Inflammatory macrophage (primary cell): Measurements from ENCODE around the gene DEFB114.

ENCODE experiments used
- DNase-seq, 2 donors: peaks; one replicate each; pipeline ENCODE4 v3.0.0-alpha.2; 2020 to 2022

DEFB114 gene

DNA sequence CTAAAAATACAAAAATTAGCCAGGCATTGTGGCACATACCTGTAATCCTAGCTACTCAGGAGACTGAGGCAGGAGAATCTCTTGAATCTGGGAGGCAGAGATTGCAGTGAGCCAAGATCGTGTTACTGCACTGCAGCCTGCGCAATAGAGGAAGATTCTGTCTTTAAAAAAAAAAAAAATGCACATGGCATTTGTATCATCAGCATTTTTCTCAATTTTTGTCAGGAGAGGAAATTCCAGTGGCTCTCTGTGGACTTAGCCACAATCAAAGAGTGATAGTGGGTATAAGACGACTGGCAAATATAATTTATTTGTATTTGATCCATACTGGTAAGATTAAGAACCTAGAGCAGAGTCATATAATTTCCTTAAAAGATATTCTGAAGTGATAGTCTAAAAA, 28.6 kb downstream of the DEFB114 start:
- DNase-seq = no peak

DNA sequence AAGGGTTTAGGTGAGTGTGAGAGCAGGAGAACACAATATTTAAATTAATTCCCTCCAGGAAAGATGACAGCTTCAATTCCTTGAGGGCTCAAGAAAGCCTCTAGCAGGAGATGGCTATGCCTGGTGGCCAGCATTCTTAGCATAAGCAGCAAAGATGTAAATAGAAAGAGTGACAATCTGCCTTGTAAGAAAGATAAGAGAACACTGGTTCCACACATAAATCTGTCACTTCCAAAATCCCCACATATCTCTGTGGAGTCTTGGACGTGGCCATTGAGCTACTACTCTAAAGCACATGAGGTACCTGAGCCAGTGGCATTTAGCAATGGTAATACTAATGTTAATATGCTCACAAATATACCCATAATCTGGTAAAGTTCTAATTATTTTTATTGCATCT, 29.2 kb downstream of the DEFB114 start:
- DNase-seq = no peak

DNA sequence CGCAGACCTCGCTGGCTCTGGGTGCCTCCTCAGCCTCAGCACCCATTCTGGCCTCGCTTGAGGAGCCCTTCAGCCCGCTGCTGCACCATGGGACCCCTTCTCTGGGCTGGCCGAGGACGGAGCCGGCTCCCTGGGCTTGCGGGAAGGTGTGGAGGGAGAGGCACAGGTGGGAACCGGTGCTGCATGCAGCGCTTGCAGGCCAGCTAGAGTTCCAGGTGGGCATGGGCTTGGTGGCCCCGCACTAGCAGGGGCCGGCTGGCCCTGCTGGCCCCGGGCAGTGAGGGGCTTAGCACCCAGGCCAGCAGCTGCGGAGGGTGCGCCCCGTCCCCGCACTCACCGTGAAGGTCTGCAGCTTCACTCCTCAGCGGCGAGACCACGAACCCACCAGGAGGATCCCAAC, 30.4 kb downstream of the DEFB114 start:
- no peak for DNase-seq

DNA sequence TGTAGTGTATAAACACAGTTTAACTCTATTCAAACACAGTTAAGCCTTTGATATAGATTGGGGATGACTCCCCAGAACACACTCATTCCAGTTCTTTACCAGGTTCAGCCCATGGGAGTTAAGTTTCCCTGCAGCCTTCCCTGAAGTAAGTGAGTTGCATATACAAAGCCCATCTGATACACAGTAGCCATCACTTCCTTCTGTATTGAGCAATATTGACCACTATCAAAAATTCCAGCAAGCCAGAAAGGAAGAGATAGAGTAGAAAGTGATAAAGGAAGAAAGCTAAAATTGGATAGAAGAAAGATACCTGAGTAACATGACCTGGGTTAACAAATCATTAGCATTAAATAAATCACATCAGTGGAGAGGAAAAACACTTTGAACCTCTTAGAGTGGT, 34.6 kb downstream of the DEFB114 start:
- no peak for DNase-seq

DNA sequence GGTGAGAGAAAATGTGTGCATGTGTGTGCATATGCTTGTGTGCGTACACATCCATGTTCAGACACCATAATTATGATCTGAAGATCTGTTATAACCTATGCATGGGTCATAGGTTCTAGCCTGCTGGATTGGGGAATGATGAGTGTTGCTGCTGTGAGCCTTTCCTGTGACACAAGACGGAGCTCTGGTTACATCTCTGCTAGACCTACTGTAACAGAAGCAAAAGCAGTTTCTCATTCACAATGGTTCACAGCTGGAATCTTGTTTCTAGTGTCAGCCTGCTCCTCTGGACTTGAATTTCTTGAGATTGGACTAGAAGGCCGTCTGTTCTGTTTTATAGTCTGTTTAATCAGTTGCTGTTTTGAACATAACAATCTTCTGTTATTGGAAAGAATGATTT, 40.1 kb downstream of the DEFB114 start:
- DNase-seq = no peak

DNA sequence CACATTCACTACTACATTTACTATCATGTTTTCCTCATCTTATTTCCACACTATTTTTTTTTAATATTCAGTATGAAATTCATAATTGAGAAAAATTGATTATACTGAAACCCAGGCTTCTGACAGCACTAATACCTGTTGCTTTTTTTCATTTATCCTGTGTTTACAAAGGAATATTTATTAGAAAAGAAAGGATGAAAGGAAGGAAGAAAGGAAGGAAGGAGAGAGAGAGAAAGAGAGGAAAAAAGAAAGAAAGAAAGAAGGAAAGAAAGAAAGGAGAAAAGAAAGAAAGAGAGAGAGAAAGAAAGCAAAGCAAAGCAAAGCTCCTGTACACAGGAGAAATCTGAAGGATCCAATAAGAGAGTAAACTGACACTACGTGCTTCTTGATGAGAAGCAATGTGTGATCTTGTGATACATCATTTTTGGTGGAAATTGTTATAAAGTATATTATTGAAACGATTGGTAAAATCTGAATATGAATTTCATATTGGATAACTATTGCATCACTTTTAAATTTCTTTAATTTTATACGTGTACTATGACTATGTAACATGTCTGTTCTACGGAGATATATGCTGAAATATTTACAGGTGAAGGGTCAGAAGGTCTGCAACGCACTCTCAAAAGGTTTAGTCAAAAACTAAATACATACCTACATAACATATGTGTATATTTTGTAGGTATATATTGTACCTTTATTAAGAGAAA, 43.9 kb downstream of the DEFB114 start:
- DNase-seq = no peak

DNA sequence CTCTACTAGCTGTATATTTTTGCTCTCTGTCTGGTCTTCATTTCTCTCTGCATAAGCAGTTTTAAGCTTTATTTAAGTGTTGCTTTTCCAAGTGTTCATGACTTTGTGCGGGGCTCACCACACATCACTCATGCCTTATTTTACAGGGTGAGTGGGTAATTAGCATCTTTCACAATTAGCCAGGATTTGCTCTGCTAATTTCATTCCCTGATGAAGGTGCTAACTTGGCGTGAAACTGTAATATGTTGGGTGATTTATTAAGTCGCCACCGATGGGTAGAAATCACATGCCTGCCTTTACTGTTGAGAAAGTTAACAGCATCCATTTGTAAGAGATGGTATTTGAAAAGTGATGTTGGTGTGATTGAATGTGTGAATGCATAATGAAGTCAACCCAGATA, 44.7 kb downstream of the DEFB114 start:
- no peak for DNase-seq

DNA sequence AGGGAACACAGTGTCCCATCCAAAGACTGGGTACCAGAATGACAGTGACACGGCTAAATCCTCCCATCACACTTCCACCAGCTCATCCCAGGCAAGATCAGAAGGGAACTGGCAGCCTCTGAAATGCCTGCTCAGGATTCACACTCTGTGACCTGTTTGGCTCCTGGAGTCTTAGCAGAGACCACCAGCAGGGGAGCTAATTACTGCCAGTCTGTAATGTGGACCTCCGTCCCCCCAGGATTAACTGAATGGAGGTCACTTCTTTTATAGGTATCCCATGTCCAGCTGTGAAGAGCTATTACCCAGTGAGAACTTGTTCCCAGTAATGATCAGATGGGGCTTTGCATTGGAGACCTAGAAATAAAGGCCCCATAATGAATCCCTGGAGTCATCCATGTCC, 45.2 kb downstream of the DEFB114 start:
- DNase-seq = no peak

DNA sequence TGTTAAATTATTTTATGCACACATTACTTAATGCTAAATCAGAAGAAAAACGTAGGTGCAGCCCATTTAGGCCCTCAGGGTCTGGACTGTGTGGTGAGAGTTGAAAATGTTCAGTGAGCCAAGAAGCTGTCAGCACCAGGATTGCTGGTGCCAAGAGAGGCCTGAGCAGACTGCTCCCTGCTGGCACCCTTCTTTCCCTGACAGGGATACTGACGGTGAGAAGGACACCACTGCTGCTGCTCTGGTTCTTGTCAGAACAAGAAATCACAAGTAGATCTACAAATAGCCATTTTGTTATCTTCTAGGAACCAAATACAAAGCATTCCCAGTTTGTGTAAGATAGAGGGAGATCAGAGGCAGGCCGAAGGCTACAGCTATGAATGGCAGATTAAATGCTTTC, 48.9 kb downstream of the DEFB114 start:
- no peak for DNase-seq

DNA sequence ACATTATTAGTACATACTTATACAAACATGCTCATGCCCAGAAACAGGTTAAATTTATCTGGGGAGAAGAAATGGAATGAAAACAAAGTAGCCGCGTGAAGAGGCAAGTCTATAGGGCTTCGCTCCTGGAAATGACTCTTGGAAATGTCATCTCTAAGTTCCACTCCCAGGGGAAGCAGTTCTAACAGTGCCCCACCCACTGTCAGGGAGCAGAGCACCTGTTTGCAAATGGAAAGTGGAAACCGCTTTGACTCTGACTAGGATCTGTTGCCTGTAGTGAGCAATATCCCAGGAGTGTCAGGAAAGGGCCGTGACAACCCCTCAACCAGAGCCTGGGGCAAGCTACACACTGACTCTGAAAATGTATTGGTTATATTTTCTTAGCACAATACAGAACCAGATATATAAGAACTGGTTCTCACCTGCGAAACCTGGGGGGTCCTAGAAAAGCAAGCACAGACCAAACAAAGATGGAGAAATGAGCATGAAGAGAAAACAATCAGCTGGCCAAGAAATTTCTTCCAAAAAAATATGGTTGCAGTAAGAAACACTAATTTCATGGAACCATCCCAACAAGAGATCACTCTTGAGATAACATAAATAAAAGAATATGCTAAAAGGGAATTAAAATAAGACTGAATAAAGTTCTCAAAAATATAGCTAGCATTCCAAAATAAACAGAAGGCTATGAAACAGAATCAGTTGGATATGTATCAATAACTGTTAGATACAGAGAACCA, 50.2 kb downstream of the DEFB114 start:
- no peak for DNase-seq

DNA sequence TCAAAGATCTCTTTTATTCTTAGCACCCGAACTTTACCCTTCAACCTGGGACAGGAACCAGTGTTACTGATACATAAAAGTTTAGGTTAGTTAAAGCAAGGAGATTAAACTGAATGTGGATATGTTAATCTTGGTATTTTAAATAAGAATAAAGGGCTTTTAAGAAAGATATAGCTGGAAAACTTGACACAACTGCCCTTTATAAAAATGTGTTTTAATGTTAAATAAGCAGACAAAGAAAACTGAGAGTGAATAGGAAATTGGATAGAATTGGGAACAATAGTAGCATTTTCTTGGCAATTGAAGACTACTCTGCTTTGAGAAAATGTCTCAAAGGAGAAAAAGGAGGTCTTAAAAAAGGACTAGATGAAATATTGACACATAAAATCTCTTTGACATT, 51.8 kb downstream of the DEFB114 start:
- DNase-seq = no peak

DNA sequence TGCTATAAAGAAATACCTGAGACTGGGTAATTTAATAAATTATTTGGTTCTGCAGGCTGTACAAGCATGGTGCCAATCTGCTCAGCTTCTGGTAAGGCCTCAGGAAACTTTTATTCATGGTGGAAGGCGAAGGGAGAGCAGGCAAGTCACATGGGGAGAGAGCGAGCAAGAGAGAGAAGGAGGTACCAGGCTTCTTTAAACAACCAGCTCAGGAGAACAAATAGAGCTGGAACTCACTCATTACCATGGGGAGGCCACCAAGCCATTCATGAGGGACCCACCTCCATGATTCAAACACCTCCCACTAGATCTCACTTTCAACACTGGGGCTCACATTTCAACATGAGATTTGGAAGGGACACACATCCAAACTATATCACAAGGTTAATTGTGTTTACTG, 52.7 kb downstream of the DEFB114 start:
- no peak for DNase-seq
